NB4 (cell line): ENCODE data around the gene KLK6.

Source experiments
- DNase-seq: peaks from one replicate; pipeline ENCODE4 v3.0.0; 2010; ENCODE audit warnings: low read depth
- H3K4me3 ChIP-seq: one replicate; pipeline ENCODE4 v1.5.1; 2011; ENCODE audit warnings: mild to moderate bottlenecking, low read depth, low read length, moderate library complexity
- CTCF ChIP-seq: IDR thresholded peaks from one replicate; pipeline ENCODE4 v1.5.1; 2012; ENCODE audit warnings: low read depth, low read length
- MAX ChIP-seq: IDR thresholded peaks from 2 replicates; pipeline ENCODE4 v1.6.1; 2011; ENCODE audit warnings: low read depth, low read length
- MYC ChIP-seq: IDR thresholded peaks from 2 replicates; pipeline ENCODE4 v1.6.1; 2011; ENCODE audit warnings: low read depth, low read length
- POLR2A ChIP-seq: IDR thresholded peaks from 2 replicates; pipeline ENCODE4 v1.6.1; 2011; ENCODE audit warnings: mild to moderate bottlenecking; ENCODE audit not compliant: insufficient read length; ENCODE audit errors: extremely low read depth

Gene KLK6

GRCh38 chr19:50928831-50929230 is 40.6 kb downstream of the KLK6 start:
- no peak for DNase-seq
- no peak overlapping the region for H3K4me3 ChIP-seq
- TF ChIP-seq MYC (no peak), POLR2A (no peak), MAX (no peak), CTCF (no peak)

- no peak for DNase-seq
- no peak for TF ChIP-seq MYC
- no peak for TF ChIP-seq POLR2A
- no peak for TF ChIP-seq MAX
- TF ChIP-seq CTCF, result no peak
- H3K4me3 ChIP-seq, result no peak overlapping the region
Observed at GRCh38 chr19:50926144-50926543, 43.2 kb downstream of the KLK6 start.

GRCh38 chr19:50925734-50926133 is 43.7 kb downstream of the KLK6 start:
- TF ChIP-seq POLR2A (no peak), CTCF (no peak), MAX (no peak), MYC (no peak)
- no peak for DNase-seq

GRCh38 chr19:50924586-50924985 is 44.8 kb downstream of the KLK6 start:
- no peak for DNase-seq
- H3K4me3 ChIP-seq, result no peak overlapping the region
- TF ChIP-seq MAX (no peak), CTCF (no peak), POLR2A (no peak), MYC (no peak)

More at GRCh38 chr19:50925734-50926133, 43.7 kb downstream of the KLK6 start:
- no peak overlapping the region for H3K4me3 ChIP-seq

- peak; percentile 74 for TF ChIP-seq CTCF
- TF ChIP-seq MAX, result no peak
- no peak for TF ChIP-seq POLR2A
- DNase-seq, result peak; percentile 81
- H3K4me3 ChIP-seq, result no peak overlapping the region
Observed at GRCh38 chr19:50922317-50922853, 47.0 kb downstream of the KLK6 start.
